ENCODE measurements around the gene ALDH7A1.

GRCh38 chr5:126520593-126520953, 74.4 kb downstream of the ALDH7A1 start:
- TF ChIP-seq CTCF (conservative IDR thresholded peaks at IDR 0.05 in 1 of 2, IDR thresholded peaks at IDR 0.05 in 1 of 2; ENCODE audit: extremely low read depth in 1 of 2, insufficient read depth in 1 of 2, low read depth in 1 of 2, low read length in 2 of 2) (no peak), EZH2 (IDR thresholded peaks at IDR 0.05; ENCODE audit: borderline replicate concordance, low read length) (no peak)

Measured in mammary epithelial cell (primary cell).